Aorta (tissue), 5 donors: Measurements from ENCODE around the gene KIAA0513. TPM values are rescaled to one million over a fixed set of nuclear protein-coding genes. Genes with fewer than 3 reads are reported as not detected.

Experiments used
- ATAC-seq: fragments of 200-7000 bp; cut with Tn5 transposase; one replicate; pipeline ENCODE4 v1.9.1; 2022; ENCODE audit warnings: moderate library complexity; ENCODE audit not compliant: low FRiP score
- DNase-seq, 2 donors: peaks; one replicate each; pipeline ENCODE4 v3.0.0-alpha.2; 2020
- H3K27ac ChIP-seq, 2 donors: one replicate each; pipeline ENCODE4 v1.5.1; 2013; ENCODE audit warnings: low read length in 2 of 2, mild to moderate bottlenecking in 2 of 2, moderate library complexity in 2 of 2, control low read depth in 1 of 2, inconsistent platforms in 1 of 2, low read depth in 1 of 2
- H3K27me3 ChIP-seq, 2 donors: one replicate each; pipeline ENCODE4 v1.6.1; 2013; ENCODE audit warnings: control low read depth in 1 of 2, low read length in 1 of 2, mild to moderate bottlenecking in 1 of 2, moderate library complexity in 1 of 2; ENCODE audit not compliant: insufficient read depth in 2 of 2, control insufficient read depth in 1 of 2
- H3K36me3 ChIP-seq, 2 donors: one replicate each; pipeline ENCODE4 v1.6.1; 2013; ENCODE audit warnings: control low read depth in 1 of 2, low read length in 1 of 2, mild to moderate bottlenecking in 1 of 2; ENCODE audit not compliant: insufficient read depth in 2 of 2, control insufficient read depth in 1 of 2
- H3K4me1 ChIP-seq, 2 donors: one replicate each; pipeline ENCODE4 v1.6.1; 2013; ENCODE audit warnings: low read length in 2 of 2, control low read depth in 1 of 2, mild to moderate bottlenecking in 1 of 2, moderate library complexity in 1 of 2; ENCODE audit not compliant: insufficient read depth in 2 of 2, control insufficient read depth in 1 of 2
- H3K4me3 ChIP-seq, 2 donors: one replicate each; pipeline ENCODE4 v1.5.1; 2013; ENCODE audit warnings: low read length in 2 of 2, control low read depth in 1 of 2, mild to moderate bottlenecking in 1 of 2
- H3K9me3 ChIP-seq: one replicate; pipeline ENCODE4 v1.6.1; 2013; ENCODE audit warnings: mild to moderate bottlenecking, low read length; ENCODE audit not compliant: control insufficient read depth
- WGBS, 2 donors: extraction: QIAGEN DNeasy Blood & Tissue Kit; methylation state at CpG; one replicate each; pipeline ENCODE4 v1.1.7; 2013; 5-methylcytosine and 5-hydroxymethylcytosine counted together
- intact Hi-C, 2 donors: fragments of 100-400 bp; cut with DNase I; formaldehyde crosslinking; loops; one replicate each; pipeline versions ENCODE4 v1.14.2 to v1.15.0; 2022
- polyA plus RNA-seq, 2 donors: library from polyadenylated mRNA; stranded (reverse); fragments of 200-250 nt; gene quantifications; one replicate each; pipeline ENCODE4 v1.2.3, GENCODE V29; 2013
- total RNA-seq, 2 donors: library from RNA; stranded (reverse); fragmentation: NEBNext Ultra II Directional; extraction: Animal tissue kit (Norgen Biotek cat#: 25700); gene quantifications; one replicate each; pipeline ENCODE4 v1.2.1, GENCODE V29; 2021
- donor health status: healthy with polysubstance abuse.
- donor health status: Bipolar disorder and iron deficiency.
- donor health status: DM: no; HTN: no; CAD: no.
- donor health status: DM: no; HTN: no; CAD: no.
- donor health status: DM: yes; HTN: yes; CAD: no.

KIAA0513 gene
- total and polyA plus RNA-seq, 4 donors = 3.4 to 17.7 (median 10.3) TPM

GRCh38 chr16:85082173-85083050, 54.8 kb downstream of the KIAA0513 start:
- Histone ChIP-seq H3K36me3 (peaks cover 0 to 1% of the 10 kb centered on the region in 2 donors), H3K9me3 (no peaks in the 10 kb centered on the region), H3K4me3 (no peak overlapping the region), H3K27me3 (no peaks in the 10 kb centered on the region), H3K27ac (no peak overlapping the region), H3K4me1 (no peaks in the 10 kb centered on the region)
- DNase-seq (no peak), ATAC-seq (no peak)
- 69 to 70% methylated on average over 33 of the region's 33 CpGs for WGBS, 2 donors
- intact Hi-C loops = no loop called here

GRCh38 chr16:85083051-85083639, 55.5 kb downstream of the KIAA0513 start:
- H3K27ac ChIP-seq = no peak overlapping the region
- no peaks in the 10 kb centered on the region for H3K9me3 ChIP-seq
- 78 to 81% methylated on average over 13 of the region's 13 CpGs for WGBS, 2 donors
- no peak overlapping the region for H3K4me3 ChIP-seq
- intact Hi-C loops = no loop called here
- H3K36me3 ChIP-seq = peaks cover 0 to 1% of the 10 kb centered on the region in 2 donors
- H3K4me1 ChIP-seq = no peaks in the 10 kb centered on the region
- ATAC-seq (no peak), DNase-seq (no peak)
- no peaks in the 10 kb centered on the region for H3K27me3 ChIP-seq

GRCh38 chr16:85084841-85085510, 57.4 kb downstream of the KIAA0513 start:
- no peaks in the 10 kb centered on the region for H3K4me1 ChIP-seq
- H3K4me3 ChIP-seq = no peak overlapping the region
- DNase-seq (no peak), ATAC-seq (no peak)
- no peaks in the 10 kb centered on the region for H3K36me3 ChIP-seq
- WGBS, 2 donors = 87 to 88% methylated on average over 16 of the region's 16 CpGs
- no peaks in the 10 kb centered on the region for H3K27me3 ChIP-seq
- intact Hi-C loops = no loop called here
- H3K27ac ChIP-seq = no peak overlapping the region
- no peaks in the 10 kb centered on the region for H3K9me3 ChIP-seq

GRCh38 chr16:85085721-85086120, 58.1 kb downstream of the KIAA0513 start:
- WGBS, 2 donors = 97% methylated on average over 17 of the region's 17 CpGs
- Histone ChIP-seq H3K9me3 (no peaks in the 10 kb centered on the region), H3K27me3 (no peaks in the 10 kb centered on the region), H3K36me3 (no peaks in the 10 kb centered on the region), H3K4me1 (no peaks in the 10 kb centered on the region), H3K4me3 (no peak overlapping the region), H3K27ac (no peak overlapping the region)
- DNase-seq = no peak
- ATAC-seq = no peak
- intact Hi-C loops = no loop called here

GRCh38 chr16:85086347-85087291, 59.0 kb downstream of the KIAA0513 start:
- intact Hi-C loops = no loop called here
- DNase-seq = peak in 1 of 2 donors; percentile 87
- H3K27ac ChIP-seq = no peak overlapping the region

GRCh38 chr16:85087899-85088569, 60.4 kb downstream of the KIAA0513 start:
- intact Hi-C loops = no loop called here
- H3K36me3 ChIP-seq = no peaks in the 10 kb centered on the region
- 97 to 98% methylated on average over 21 of the region's 21 CpGs for WGBS, 2 donors
- no peak for ATAC-seq
- no peak overlapping the region for H3K4me3 ChIP-seq
- no peak for DNase-seq
- no peaks in the 10 kb centered on the region for H3K4me1 ChIP-seq
- H3K27me3 ChIP-seq = no peaks in the 10 kb centered on the region
- no peak overlapping the region for H3K27ac ChIP-seq
- H3K9me3 ChIP-seq = no peaks in the 10 kb centered on the region

More at GRCh38 chr16:85086347-85087291, 59.0 kb downstream of the KIAA0513 start:
- no peaks in the 10 kb centered on the region for H3K36me3 ChIP-seq
- peak; percentile 47 for ATAC-seq
- H3K27me3 ChIP-seq = no peaks in the 10 kb centered on the region
- H3K9me3 ChIP-seq = no peaks in the 10 kb centered on the region
- WGBS, 2 donors = 91 to 92% methylated on average over 36 to 37 of the region's 37 CpGs
- H3K4me1 ChIP-seq = no peaks in the 10 kb centered on the region
- H3K4me3 ChIP-seq = no peak overlapping the region

- intact Hi-C loops = no loop called here
- H3K27ac ChIP-seq = no peak overlapping the region
- H3K4me1 ChIP-seq = no peaks in the 10 kb centered on the region
- H3K36me3 ChIP-seq = no peaks in the 10 kb centered on the region
- DNase-seq (no peak), ATAC-seq (no peak)
- no peak overlapping the region for H3K4me3 ChIP-seq
- 89 to 94% methylated on average over 29 to 31 of the region's 31 CpGs for WGBS, 2 donors
- no peaks in the 10 kb centered on the region for H3K27me3 ChIP-seq
- no peaks in the 10 kb centered on the region for H3K9me3 ChIP-seq
Observed at GRCh38 chr16:85088570-85089199, 61.1 kb downstream of the KIAA0513 start.
